ENCODE data around the gene ECM2.
A peak's percentile ranks its signal among the peaks of the same experiment; 100 is the strongest.

Gene ECM2

DNA sequence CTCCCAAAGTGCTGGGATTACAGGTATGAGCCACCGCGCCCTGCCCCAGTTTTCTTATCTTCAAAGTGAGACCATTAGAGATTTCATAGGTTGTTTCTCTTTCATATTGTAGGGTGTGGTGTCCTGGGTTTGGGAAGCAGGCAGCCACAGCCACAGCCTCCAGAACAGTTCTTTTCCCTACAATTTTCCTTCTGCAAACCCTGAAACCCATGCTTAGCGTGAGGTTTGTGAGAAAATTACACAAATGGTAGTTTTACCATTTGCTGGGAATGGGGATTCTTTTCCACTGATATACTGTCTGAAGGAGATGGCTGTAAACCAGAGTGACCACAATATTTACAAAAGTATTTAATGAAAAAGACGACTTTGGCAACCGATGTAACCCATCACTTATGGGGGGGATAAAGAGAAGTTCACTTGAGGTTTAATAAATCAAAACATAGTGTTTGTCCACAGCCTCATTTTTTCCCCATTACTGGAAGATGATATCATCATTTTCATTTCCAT is 26.7 kb upstream of the ECM2 start:
- peak; percentile 14 to 19 for DNase-seq (ENCODE audit: low read depth in 2 of 2)
- no peak overlapping the region for H3K4me3 ChIP-seq (replicated peaks in 1 of 2; ENCODE audit: low read depth in 2 of 2, low read length in 2 of 2)
- TF ChIP-seq CTCF (IDR thresholded peaks at IDR 0.05; ENCODE audit: low read depth, low read length), result no peak

GRCh38 chr9:92561374-92562330 is 25.9 kb upstream of the ECM2 start:
- H3K4me3 ChIP-seq (replicated peaks in 1 of 2; ENCODE audit: low read depth in 2 of 2, low read length in 2 of 2), result no peak overlapping the region
- DNase-seq (ENCODE audit: low read depth in 2 of 2), result peak in 1 of 2 donors; percentile 19
- TF ChIP-seq CTCF (IDR thresholded peaks at IDR 0.05; ENCODE audit: low read depth, low read length), result no peak

GRCh38 chr9:92558612-92559374 is 23.0 kb upstream of the ECM2 start:
- DNase-seq (ENCODE audit: low read depth in 2 of 2), result no peak
- H3K4me3 ChIP-seq (replicated peaks in 1 of 2; ENCODE audit: low read depth in 2 of 2, low read length in 2 of 2), result no peak overlapping the region
- no peak for TF ChIP-seq CTCF (IDR thresholded peaks at IDR 0.05; ENCODE audit: low read depth, low read length)

- no peak for DNase-seq (ENCODE audit: low read depth in 2 of 2)
- TF ChIP-seq CTCF (IDR thresholded peaks at IDR 0.05; ENCODE audit: low read depth, low read length), result no peak
These were observed 15.0 kb upstream of the ECM2 start for GRCh38 chr9:92550765-92551164.

GRCh38 chr9:92547356-92547755 is 11.6 kb upstream of the ECM2 start:
- H3K4me3 ChIP-seq (replicated peaks in 1 of 2; ENCODE audit: low read depth in 2 of 2, low read length in 2 of 2), result no peak overlapping the region
- peak in 1 of 2 donors; percentile 20 for DNase-seq (ENCODE audit: low read depth in 2 of 2)
- no peak for TF ChIP-seq CTCF (IDR thresholded peaks at IDR 0.05; ENCODE audit: low read depth, low read length)

More at GRCh38 chr9:92550765-92551164, 15.0 kb upstream of the ECM2 start:
- no peak overlapping the region for H3K4me3 ChIP-seq (replicated peaks in 1 of 2; ENCODE audit: low read depth in 2 of 2, low read length in 2 of 2)

DNA sequence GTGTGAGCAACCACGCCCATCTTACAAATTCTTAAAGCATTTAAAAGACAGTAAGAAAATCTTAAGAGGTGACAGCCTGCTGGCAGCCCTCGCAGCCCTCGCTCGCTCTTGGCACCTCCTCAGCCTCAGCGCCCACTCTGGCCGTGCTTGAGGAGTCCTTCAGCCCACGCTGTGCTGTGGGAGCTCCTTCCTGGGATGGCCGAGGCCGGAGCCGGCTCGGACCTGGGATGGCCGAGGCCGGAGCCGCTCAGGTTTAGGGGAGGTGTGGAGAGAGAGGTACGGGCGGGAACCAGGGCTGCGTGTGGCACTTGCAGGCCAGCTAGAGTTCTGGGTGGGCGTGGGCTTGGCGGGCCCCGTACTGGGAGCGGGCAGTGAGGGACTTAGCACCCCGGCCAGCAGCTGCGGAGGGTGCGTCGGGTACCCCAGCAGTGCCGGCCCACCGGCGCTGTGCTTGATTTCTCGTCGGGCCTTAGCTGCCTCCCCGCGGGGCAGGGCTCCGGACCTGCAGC is 9.3 kb upstream of the ECM2 start:
- no peak overlapping the region for H3K4me3 ChIP-seq (replicated peaks in 1 of 2; ENCODE audit: low read depth in 2 of 2, low read length in 2 of 2)
- no peak for TF ChIP-seq CTCF (IDR thresholded peaks at IDR 0.05; ENCODE audit: low read depth, low read length)
- no peak for DNase-seq (ENCODE audit: low read depth in 2 of 2)

Measured in cardiac fibroblast (primary cell).